HG02759 (cell line): ENCODE results near the gene CENPP.

Source experiments
- ATAC-seq: cut with Tn5 transposase; IDR thresholded peaks from one replicate; pipeline ENCODE4 v1.9.1; 2021; ENCODE audit warnings: mild to moderate bottlenecking, moderate library complexity; ENCODE audit not compliant: unreplicated experiment

Gene CENPP

DNA sequence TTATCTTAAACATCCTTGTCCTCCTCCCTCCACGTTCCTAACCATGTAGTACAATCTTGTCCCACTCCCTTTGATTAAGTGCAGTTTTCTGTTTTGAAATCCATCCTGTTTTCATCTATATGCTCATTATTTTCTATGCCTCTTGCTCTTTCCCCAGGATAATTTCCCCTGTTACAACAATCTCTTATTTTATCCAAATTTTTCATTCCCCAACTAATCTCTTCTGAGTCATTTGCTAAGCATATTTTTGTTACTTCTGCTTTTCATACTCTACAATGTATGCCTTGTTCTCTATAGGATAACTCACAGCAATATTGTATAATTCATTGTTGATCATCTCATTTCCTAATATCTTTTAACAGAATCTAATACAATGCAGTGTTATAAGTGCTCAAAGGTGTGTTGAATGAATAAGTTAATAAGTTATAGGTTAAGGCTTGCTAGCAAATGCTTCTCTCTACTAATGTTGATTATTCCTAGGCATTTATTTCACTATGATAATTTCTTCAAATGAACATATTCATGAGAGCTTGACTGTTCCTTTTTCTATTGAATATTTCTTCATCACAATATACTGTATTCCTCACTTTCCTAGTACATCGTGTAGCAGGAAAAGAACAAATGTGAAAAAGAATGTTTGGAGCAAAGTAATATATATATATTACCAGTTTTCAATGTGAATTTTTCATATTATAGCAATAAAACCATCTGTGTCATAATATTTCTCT is 97.0 kb downstream of the CENPP start:
- ATAC-seq, result no peak

DNA sequence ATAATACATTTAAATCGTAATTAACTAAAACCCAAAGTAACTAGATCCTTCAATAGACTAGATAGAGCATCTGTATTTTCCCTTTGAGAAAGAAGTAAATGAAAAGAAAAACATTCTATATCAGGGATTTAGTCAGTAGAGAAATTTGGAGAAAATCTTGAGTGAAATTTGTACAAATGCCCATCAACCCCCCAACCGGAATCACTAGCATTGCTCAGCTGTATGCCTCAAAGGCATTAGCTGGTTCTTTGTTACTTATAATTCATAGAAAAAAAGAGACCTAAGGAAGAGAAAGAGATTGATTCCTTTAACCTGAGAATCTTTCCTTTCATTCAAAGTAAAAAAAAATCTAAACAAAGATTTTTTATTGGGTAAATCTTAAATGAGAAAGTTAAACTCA is 97.9 kb downstream of the CENPP start:
- ATAC-seq, result no peak

DNA sequence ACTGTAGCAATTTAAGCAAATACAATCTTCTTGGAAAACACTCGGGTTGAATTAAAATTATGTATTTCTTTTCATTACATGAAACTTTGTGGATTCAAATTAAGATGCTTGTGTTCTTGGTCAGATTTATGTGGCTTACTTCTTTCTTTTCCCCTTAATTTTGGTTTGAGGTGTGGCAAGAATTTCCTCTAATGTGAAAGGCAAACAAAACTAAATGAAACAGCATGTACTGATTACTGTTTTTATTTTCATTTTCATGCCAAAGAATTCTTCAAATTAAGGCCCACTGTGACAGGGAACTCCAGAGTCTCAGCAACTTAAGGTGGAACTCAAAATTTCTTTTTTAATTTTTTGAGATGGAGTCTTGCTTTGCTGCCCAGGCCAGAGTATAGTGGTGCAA is 98.6 kb downstream of the CENPP start, which contains the start of gene OMD:
Gene OMD, minus strand, starts transcription at position 132 of the 400 bp plus-strand sequence. CDS start 6,913 bp downstream, outside the sequence.
- no peak for ATAC-seq

DNA sequence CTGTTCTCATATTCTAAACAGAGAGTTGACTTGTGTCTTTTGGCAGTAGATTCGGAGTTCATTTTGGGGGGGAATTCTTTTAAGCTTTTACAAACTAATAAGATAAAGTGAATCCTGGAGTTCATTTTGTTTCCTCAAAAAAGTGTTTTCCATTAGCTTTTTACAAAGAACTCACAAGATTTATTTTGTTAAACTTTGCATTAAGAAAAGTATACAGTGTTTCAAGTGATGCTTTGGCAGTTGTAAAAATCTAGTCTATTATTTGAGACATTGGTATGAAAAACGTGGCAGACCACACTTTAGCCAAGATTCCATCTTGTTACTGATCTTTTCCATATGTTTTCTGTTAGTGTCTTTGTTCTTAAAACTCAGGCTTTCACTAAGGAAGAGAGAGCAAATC is 99.7 kb downstream of the CENPP start:
- no peak for ATAC-seq

DNA sequence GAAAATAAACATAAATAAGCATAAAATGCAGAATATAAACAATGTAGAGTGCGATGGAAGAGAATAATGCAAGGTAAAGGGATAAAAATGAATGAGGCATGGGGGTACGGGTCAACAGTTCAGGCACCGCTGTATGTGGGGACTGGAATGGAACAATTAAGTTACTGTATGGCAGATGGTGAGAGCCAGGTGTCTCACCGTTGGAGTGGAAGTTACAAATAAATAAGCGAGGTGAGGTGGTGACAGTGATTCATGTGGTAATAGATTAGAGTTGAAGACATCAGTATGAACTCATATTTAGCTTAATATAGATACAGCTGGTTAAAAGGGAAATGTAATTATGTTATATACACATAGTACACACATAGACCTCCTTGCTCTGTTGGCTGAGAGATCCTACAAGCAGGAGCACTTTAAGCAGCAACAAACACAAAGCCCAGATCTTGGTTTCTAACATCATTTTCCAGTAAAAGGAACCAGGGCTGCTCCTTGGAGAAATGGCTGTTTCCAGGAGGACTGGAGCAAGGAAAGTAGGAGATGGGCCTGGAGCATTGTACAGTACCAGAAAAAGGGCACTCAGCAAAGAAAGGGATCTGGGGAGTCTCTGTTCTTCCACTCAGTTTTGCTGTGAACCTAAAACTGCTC is 100.9 kb downstream of the CENPP start:
- no peak for ATAC-seq

DNA sequence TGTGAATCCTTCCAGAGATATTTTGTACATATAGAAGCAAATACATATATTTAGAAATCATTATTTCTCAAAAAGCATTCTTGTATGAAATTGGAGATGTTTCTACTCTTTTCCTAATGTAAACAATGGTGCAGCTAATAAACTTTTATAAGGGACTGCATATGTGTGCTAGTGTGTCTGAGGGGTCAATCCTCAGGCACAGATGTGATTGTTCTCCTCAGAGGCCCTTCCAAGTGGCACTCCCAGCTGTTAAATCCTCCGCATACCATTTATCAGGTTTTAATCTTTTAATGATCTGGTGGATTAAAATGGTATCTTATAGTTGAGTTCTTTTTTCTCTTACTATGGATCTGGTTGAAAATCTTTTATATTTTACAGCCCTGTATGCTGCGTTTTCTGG is 104.1 kb downstream of the CENPP start:
- no peak for ATAC-seq

DNA sequence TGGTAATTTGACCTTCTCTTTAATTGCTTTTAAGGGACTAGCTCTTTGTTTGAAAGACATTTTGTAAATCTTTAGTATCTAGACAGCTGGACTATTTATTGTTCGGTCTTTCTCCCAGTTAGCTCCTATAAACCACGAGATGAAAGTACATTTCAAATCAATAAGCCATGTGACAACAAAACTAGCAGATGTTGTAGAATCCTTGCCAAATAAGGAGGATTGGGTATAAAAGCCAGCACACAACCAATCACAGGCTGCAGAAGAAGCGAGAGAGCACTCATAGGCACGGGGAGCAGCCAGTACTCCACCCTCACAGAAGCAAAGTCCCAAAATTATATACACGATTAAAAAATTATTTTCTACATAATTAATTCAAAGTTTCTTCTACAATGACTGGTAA is 106.6 kb downstream of the CENPP start:
- ATAC-seq, result no peak

DNA sequence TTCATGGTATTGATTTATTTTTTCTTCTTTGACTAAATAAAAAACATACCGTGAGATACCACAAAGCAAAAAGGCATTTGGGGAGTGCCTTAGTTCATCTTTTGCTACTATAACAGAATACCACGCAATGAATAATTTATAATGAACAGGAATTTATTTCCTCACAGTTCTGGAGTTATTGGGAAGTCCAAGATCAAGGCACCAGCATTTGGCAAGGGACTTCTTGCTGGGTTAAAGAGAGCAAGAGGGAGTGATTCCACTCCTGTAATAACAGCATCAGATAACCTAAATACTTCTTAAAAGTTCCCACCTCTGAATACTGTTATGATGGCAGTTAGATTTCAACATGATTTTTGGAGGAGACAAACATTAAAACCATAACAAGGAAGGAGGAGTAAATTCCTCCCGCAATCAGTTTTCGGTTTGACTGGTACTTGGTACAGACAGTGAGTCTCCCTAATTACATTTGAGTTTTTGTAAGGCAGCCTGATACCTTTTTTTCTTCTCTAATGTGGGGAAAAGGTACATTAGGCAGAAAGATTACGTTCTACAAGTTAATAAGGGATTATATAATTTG is 107.3 kb downstream of the CENPP start:
- ATAC-seq, result no peak

DNA sequence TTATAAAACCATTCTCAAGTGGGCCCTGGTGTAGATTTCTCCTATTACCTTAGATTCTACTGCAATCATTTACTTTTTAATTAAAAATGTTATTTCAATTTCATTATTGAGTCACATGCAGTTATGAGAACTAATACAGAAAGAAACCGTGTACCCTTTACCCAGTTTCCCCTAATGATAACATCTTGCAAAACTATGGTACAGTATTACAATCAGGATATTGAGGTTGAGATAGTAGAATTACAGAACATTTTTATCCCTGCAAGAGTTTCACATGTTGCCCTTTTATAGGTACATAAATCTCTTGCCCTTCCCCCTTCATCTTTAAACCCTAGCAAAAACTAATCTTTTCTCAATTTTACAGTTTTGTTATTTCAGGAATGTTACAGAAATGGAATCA is 109.5 kb downstream of the CENPP start:
- ATAC-seq, result no peak

DNA sequence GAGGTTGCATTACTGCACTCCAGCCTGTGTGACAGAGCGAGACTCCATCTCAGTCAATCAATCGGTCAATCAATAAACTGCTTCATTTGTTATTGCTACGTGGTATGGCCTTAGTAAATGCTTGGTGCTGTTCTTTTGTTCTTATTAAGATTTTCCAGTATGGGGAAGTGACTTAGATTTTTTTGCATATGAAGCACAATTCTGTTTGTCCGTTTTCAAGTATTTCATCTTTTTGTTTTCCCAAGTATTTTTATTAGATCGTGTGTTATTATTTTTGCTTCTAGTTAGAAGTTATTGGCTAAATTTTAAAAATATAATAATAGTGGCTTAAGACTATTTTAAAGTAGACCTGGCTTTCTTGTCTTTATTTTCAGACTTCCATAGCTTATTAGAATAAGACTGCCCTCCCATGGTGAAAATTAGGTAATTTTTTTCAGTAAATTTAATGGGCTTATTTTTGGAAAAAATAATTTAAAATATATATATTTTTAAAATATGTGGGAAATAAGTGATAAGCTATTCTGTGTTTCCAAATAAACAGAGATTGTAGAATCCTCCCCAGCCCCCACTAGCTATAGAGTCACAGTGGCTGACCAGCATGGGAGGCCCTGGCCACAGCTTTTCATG is 113.3 kb downstream of the CENPP start:
- no peak for ATAC-seq

DNA sequence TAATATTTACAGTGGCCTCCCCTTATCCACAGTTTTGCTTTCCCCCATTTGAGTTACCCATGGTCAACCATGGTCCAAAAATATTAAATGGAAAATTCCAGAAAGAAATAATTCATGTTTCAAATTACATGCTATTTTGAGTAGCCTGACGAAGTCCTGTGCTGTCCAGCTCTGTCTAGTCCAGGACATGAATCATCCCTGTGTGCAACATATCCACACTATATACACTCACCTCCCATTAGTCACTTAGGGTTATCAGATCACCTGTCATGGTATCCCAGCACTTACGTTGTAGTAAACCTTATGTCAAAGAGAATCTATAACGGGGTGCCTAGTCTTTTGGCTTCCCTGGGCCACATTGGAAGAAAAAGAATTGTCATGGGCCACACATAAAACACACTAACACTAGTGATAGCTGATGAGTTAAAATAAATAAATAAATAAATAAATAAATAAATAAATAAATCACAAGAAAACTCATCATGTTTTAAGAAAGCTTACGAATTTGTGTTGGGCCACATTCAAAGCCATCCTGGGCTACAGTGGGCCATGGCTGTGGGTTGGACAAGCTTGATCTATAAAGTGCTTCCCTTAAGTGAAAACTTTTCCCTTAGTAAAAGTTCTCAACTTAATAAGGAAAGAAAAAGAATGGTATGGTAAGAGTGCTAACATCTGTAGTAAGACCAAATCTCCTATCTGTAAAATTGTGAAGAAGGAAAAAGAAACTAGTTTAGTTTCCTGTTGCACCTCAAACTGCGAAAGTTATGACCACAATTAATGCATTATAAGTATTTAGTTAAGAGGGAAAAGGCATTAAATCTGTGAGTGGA is 114.4 kb downstream of the CENPP start:
- no peak for ATAC-seq

DNA sequence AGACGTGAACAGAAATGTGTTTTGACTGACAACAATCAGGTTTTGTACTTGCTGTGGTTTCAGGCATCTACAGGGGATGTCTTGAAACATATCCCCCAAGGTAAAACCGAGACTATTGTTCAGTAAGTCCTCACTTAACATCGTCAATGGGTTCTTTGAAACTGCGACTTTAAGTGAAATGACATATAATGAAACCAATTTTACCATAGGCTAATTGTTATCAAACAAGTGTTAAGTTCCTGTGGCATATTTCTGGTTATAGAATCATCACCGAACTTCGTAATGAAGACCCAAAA is 114.9 kb downstream of the CENPP start:
- peak; percentile 53 for ATAC-seq

DNA sequence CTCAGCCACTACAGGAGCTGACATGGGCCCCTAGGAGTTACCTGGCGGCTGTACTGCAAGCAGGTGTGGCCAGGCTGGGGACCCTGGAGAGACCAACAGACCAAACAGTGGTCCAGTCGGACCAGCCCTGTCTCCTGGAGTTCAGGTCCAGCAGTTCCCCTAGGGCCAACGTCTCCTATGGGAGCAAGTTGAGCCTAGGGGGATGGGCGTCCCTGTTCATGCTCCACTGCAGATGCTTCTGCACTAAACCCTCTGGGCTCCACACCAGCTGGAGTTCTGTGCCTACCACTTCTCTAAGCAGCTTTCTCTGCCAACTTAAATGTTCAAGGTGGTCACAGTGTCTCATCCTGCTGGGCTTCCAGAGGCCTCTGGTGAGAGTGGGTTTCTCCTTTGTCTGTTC is 119.1 kb downstream of the CENPP start:
- ATAC-seq, result no peak

DNA sequence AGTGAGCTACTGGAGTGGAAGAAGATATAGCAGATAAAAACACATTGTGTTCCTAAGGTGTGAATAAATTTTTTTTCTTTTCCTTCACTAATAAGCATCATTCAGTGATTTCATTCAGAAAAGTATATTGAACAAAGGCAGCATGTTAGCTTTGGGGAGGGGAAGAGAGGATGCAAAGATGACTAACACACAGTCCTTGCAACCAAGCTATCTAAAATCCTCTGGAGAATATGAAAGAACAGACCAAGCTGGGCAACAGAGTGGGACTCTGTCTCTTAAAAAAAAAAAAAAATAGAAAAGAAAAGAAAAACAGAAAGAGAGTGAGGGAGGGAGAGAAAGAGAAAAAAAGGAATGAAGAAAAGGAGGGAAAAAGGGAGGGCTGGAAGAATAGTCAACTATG is 120.8 kb downstream of the CENPP start:
- no peak for ATAC-seq

DNA sequence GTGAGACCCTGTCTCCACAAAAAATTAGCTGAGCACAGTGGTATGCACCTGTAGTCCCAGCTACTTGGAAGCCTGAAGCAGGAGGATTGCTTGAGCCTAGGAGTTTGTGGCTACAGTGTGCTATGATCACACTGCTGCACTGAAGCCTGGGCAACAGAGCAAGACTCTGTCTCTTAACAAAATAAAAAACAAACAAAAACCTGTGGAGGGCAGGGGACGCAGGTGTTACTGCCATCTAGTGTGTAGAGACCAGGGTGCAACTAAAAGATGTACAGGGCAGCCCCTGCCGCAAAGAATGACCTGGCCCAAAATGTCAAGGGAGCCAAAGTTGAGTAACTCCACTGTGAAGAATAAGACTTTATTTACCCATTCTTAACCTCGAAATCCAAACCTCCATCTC is 129.5 kb downstream of the CENPP start:
- ATAC-seq, result no peak

DNA sequence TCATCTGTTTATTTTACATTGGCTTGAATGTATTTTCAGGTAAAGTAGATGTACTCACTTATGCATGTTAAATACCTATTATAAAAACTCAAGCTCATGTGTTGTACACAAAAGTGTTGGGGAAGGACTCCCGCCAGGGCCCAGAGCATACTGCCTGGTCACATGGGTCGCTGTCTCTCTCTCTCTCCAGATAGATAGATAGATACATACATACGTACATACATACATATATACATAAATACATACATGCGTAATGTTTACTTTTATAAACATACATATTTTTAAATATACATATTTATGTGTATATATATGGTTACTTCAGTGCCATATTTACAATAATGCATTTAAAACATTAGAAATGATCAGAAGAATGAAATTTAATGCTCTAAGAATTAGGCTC is 131.8 kb downstream of the CENPP start:
- ATAC-seq, result no peak

DNA sequence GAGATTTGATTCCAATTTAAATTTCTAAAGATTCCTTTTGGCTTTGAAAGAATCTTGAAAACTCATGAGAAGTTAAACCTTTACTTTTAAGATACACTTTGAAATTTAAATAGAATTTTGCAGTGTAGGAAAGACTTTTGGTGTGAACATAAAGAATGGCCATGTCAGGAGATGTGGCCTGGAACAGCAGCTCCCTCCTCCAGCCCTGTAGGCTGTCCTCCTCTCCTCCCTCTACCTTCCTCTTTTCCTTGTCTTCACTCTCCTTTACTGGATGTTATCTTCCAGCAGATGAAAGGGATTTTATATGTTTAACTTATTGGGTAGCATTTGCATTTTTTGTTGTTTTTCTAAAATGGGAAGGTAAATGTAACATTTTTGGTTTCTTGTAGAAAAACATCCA is 137.6 kb downstream of the CENPP start:
- ATAC-seq, result no peak

DNA sequence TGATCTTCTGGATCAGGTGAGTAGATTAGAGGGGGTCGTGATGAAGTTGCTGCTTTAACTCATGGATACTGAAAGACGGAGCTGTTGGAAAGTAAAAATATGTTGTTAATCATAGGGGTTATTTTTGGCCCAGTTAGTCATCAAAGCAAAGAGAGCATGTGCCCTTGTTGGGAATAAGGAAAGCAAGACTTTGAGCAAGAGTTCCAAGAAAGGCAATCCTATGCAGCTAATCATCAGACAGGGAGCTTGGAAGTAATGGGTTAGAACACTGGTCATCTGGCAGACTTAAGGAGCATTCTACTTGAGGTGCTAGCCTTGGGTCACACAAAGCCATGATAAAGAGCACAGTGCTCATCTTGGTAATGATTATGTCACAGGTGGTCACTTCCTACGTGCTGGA is 138.2 kb downstream of the CENPP start:
- no peak for ATAC-seq

DNA sequence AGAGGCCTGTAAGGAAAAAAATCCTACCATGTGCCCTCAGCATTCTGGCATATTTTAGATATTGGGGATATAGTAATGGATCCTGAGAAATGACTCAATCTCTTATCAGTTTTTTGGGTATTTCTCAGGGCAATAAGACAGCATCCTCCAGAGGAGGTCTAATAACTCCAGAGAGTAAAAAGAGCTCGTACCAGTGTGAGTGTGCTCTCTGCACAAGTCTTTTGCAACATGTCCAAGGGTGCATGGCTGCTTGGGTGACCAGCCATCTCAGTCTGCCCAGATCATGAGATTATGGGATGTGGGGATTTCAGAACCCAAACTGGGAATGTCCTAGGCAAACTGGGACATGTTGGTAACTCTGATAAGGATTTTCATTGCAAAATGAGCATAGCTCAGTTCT is 141.3 kb downstream of the CENPP start:
- no peak for ATAC-seq

DNA sequence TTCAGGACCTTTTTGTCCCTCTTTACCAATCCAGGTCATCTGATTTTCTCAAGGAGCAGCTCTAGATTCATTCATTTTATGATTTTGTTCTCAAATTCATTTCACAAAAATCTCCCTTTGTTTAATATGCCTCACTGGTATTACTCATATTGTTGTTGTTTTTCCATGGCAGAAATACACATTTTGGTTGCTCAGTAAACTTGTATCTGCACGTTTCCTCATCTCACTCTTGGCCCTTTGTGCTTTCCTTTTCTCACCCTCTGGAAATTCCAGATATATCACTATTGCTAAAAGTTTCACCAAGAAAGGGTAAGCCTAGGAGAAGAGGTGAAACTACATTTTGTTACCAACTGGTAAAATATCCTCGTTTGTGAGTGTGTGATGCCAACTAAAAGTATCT is 141.8 kb downstream of the CENPP start:
- ATAC-seq, result no peak

DNA sequence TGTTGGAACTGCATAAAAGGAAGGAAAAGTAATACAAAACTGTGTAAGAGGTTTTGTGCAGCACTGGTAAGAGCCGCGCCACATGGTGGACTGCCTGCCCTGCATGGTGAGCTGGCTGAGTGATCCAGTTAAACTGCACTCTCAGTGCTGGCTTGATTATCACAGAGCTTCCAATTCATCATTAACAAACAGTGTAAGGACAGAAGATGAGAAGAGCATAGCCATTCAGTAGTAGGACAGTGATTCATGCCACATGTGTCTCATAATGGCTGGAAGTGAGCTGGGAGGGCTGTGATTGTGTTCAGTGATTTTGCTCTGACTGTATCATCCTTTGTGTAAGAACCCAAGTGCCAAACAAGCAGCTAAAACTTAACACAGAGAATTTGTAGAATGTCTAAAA is 142.5 kb downstream of the CENPP start:
- no peak for ATAC-seq
